HG02759 (cell line): ENCODE results near the gene ZC3HAV1L.
"Not testable (repeated sequence)": the region's sequence is repeated elsewhere in the genome, so short reads cannot be mapped to it uniquely, and the experiment has no call there.

Experiments used
- ATAC-seq: cut with Tn5 transposase; IDR thresholded peaks from one replicate; pipeline ENCODE4 v1.9.1; 2021; ENCODE audit warnings: mild to moderate bottlenecking, moderate library complexity; ENCODE audit not compliant: unreplicated experiment

The ZC3HAV1L gene

GRCh38 chr7:139035586-139036353 is at the start of gene ZC3HAV1L:
TSS of gene ZC3HAV1L (minus strand) at chr7:139036042. CDS start at chr7:139036017, 25 bp downstream.
- ATAC-seq = peak; percentile 90

GRCh38 chr7:139084709-139085108 is 48.9 kb upstream of the ZC3HAV1L start:
- no peak for ATAC-seq

DNA sequence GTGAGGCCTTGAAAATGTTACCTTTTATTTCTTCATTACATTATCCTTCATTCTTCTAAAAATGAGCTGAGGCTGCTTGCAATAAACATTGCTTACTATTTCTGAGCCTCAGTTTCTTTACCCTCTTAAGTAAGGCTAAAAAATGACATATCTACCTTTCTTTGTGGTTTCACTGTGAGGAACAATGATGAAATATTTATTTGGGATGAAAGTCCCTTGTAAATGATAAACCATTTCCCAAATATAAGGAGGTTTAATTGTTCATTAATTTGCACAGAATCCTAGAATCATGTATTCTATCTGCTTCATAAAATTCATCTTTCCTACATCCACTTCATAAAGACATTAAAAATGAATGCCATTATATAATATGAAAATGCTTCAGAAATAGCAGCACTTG is 45.7 kb upstream of the ZC3HAV1L start:
- ATAC-seq = no peak

- ATAC-seq = no peak
Observed at GRCh38 chr7:139080905-139081304, 45.1 kb upstream of the ZC3HAV1L start.

GRCh38 chr7:139079861-139080260 is 44.0 kb upstream of the ZC3HAV1L start:
- no peak for ATAC-seq

DNA sequence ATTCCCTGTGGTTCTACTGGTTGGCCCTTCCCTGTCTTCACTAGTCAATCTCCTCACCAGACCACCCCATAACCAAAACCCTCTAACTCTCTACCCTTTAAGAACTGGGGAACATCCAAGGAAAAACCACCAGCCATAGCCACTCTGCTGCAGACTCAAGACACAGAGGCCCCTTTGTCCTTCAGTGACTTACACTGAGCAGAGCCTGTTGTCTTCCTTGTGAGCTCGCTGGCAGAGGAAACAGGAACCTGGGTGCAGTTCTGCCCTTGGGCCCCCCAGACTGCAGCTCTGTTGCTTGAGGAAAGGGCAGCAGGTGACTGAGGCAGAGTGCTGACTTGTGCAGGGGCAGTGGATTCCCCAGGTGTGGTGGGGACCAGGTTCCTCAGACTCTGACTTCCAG is 43.1 kb upstream of the ZC3HAV1L start:
- no peak for ATAC-seq

DNA sequence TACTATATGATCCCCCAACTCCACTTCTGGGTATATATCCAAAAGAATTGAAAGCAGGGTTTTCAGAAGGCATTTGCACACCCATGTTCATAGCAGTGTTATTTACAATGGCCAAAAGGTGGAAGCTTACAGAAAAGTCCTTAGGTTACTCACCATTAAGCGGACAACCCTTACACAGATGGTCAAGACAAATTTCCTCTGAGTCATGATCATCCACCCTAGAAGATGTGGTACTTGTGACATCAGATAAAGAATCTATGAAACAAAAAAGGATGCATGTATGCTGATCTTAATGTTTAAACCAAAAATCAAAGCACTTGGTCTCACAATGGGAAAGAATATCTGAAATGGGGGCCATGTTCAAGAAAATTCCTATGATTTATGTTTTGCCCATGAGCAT is 42.6 kb upstream of the ZC3HAV1L start:
- ATAC-seq = no peak

DNA sequence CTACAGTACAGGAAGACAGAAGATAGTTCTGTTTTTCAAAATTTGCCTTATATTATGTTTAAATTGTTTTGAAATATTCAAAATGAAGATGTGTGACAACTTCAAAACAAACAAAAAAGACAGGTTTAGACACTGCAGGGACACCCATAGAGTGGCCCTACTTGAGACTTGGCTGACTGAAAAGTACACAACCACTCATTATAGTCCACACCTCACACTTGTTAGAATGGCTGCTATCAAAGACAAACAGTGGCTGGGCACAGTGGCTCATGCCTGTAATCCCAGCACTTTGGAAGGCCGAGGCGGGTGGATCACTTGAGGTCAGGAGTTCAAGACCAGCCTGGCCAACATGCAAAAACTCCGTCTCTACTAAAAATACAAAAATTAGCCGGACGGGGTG is 41.9 kb upstream of the ZC3HAV1L start:
- not testable (repeated sequence) for ATAC-seq

DNA sequence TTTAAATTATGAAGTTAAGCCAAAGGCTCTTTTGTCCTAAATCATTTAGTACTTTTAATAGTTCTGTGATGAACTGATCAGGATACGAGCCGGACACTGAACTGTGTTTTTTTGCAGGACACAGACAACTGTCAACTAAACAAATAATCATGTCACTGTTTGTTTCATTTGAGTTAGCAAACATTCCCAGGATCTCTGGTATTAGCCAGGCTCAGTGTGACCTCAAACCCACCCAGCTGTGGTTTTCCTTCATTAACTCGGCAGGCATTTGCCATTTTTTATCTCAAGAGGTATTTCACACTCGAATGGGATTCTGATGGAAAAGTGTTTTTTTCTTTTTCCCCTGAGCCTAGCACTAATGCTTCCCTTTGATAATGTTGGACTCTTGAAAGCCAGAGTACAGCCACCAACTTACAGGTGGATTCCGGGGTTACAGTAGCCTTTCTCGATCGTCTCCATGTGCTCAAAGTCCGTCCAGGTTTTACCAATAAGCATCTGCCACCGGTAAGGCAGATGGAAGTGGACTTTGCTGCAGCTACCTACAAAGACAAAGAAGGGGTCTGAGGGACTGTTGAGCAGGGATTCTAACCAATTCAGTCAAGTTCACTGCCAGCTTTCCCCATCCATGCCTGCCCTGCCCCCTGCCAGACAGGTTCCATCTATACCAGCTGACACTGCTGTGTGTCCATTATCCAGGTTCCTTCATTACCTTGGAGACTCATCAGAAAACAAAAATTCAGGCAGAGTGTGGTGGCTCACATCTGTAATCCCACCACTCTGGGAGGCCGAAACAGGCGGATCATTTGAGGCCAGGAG is 40.2 kb upstream of the ZC3HAV1L start:
- no peak for ATAC-seq

- peak; percentile 83 for ATAC-seq
Observed at GRCh38 chr7:139075031-139075652, 39.3 kb upstream of the ZC3HAV1L start.

DNA sequence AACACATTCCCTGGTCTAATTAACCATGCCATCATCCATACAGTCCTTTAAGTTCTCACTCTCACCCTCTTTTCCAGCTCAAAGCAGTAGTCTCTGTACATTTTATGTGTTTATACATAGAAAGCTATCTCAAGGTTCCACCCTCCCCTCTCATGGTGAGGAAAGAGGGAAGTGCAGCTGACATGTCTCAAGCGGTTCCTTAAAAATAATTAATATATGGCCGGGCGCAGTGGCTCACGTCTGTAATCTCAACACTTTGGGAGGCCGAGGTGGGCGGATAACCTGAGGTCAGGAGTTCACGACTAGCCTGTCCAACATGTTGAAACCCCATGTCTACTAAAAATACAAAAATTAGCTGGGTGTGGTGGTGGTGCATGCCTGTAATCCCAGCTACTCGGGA is 37.0 kb upstream of the ZC3HAV1L start:
- ATAC-seq = no peak

DNA sequence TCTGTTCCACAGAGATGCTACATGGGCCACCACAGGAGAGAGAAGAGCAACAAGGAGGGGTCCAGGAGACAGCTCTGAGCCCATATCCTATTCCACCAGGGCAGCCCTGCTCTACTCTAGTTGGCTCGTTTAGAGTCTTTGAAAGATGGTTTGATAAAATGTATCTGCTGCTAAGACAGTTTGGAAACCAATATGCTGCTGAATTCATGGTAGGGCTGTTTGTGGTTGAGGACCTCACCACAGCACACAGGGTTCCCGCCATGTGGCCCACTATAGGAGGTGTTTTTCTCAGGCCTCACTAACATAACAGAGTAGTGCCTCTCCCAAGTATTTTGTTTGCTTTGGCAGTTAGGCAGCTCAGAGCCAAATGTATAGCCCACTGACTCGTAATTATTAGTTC is 35.8 kb upstream of the ZC3HAV1L start:
- no peak for ATAC-seq

DNA sequence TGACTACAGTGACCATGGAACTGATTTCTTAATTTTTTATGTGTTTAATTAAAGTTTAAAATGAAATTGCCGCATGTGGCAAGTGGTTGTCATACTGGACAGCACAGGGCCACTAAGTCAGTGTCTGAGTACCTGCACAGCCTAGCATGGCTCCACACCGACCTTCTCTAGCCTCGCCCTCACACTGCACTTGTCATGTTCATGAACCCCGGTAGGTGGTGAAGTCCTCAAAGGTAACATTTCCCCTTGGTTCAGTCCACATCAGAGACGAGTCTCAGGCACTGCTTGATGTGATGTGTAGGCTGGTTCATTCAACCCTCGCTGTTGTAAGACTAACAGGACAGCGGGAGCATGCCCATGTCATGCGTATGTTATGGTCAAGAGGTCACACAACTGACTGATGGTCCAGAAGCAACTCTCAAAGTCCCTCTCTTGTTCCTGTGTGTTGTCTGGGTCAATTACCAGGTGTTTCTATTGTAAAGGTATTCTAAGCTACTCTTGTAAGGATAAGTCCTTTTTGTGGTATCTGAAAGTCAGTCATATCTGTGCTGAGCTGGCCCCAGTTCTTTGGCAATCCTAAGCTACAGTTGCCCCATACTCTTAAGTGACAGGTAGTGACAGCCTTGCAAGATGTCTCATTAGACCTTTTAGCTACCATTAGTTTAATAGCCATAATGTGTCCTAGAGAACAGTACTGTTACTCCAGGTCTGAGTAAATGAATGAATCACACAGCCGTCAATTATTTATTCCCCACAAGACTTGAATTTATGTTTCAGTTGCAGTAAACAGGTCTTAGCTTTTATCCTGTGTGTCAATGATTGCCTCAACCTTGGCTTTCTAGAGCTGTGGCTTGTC is 32.9 kb upstream of the ZC3HAV1L start:
- no peak for ATAC-seq

DNA sequence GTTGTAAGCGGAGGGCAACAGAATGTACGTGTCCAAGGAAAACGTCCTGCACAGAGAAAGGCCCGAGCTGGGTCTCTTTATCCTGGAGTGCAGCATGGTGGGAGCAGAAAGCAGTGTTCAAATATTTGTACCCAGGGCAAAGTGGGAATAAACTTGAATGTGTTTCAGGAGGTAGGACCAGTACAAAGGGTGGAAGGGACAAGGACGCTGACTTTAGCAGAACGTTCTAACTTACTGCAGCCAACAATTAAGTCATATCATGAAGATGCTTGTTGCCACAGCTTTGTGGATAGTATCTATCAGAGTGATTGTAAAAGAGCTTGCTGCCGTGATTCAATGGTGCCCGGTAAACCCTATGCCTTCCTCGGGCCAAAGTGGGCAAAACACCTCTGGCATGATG is 30.5 kb upstream of the ZC3HAV1L start:
- no peak for ATAC-seq

DNA sequence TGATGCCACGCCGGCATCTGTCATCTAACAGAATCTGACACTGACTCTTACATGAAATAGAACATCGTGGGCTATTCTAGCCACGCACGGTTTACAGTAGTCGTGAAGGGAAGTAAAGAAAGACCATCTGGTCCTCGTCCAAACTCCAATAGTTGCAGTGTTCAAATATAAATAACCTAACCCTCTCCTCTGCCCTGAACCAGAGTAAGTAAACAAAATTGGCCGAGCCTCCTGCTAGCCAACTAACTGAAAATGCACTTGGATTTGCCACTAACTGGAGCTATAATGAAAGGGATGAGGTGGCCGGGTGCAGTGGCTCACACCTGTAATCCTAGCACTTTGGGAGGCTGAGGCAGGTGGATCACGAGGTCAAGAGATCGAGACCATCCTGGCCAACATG is 29.5 kb upstream of the ZC3HAV1L start:
- ATAC-seq = no peak

DNA sequence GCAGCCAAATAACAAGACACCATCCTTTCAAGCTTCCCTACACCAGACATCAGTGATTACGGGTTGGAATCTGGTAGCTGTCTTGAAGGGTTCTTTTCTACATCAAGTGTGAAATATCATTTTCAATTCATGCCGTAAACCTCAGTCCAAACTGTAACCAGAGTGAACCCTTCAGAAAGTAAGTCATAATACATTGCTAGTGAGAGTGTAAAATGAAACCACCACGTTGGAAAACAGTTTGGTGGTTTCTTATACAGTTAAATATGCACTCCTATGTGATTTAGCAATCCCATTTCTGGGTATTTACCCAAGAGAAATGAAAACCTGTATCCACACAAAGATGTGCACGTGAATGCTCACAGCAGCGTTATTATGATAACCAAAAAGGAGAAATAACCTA is 25.6 kb upstream of the ZC3HAV1L start:
- no peak for ATAC-seq

GRCh38 chr7:139060695-139061237 is 24.9 kb upstream of the ZC3HAV1L start:
- no peak for ATAC-seq

GRCh38 chr7:139059905-139060304 is 24.1 kb upstream of the ZC3HAV1L start:
- no peak for ATAC-seq

DNA sequence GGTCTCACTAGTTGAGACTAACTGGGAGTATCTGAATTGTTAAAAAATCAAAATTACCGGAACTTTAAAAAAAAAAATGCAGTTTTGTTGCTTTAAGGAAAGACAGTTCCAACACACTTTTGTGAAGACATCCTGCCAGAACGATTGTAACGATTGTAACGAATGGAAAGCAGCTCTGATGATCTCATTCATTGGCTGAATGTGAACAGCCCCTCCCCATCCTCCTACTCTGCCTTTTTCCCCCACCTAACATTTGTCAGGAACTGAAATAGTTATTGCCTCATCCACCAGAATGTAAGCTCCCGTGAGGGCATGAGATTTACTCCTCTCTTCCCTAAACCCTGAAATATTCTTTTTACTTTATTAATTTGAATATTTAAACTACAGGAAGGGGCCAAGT is 23.1 kb upstream of the ZC3HAV1L start:
- no peak for ATAC-seq

DNA sequence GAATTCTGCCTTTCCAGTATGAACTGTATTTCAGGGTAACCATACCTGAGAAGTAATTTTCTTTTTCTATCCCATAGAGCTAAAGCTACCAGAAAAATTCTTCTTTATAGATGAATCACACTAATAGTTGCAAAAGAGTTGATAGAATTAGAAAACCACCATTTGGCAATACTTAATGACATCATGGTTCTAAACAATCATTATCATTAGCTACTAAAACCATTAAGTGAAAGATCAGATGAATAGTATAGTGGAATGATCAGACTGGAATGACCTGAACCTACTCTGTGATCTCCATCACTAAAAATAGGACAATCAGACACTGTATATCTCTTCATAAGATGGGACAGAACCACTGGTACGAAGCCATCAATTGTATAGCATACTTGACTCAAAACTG is 19.8 kb upstream of the ZC3HAV1L start:
- ATAC-seq = no peak

GRCh38 chr7:139054656-139055055 is 18.8 kb upstream of the ZC3HAV1L start:
- not testable (repeated sequence) for ATAC-seq
